ENCODE results near the gene ZNF777.

Gene ZNF777

DNA sequence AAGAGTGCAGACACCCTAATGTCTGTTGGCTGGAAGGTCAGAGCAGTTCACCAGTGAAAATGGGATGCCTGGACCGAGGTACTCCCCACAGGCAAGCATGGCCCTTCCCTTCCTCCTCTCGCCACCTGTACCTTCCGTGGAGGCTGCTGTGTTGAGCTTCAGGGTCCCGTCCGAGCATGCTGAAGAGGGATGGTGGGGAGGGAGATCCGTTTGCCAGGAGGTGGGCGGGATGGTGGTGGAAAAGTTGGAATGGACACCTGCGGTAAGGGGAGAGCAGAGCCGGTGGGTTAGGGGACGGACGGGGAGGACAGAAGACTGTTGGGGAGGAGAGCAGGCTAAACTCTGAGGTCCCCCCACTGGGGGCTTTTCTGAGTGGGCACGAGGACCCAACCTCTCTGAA, 15.9 kb upstream of the ZNF777 start:
- DNase-seq (ENCODE audit: low spot score): no peak

DNA sequence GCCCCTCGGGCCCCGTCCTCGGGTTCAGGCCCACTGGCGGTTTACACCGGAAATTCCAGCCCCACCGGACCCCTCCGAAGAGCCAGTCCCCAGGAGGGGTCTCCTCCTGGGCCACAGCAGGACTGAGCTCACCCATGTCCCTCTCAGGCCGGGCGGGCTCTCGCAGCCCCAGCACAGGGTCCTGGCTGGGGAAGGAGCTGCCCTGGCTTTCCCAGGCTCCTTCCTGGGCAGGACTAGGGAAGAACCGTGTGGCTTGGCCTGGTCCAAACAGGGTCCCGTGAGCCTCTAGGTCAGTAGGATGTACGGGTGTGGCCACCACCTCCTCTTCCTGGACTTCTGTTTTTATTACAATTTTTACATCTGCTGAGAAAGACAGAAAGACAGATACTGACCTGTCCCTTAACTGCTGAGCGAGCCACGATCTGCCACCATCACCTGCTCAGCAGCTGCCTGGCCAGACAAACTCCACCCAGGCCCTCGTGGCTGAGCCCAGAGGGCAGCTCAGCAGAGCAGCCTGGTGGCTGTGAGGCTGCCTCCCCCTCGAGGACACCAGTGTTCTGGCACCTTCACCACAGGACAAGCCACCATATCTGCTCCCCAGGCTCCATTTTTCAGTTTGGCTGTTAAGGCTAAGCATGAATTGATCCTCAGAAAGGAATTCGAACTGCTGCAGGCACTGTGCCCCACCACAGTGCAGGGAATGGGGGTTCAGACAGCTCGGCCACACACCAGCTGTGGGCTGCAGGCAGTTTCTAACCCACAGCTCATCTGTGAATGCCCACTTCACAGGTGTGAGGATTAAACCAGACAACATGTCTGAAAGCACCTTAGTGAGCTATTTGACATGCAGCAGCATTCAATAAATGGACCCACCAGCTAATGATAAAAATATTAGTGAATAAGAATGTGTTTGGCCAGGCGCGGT, 14.5 kb upstream of the ZNF777 start:
- no peak for DNase-seq (ENCODE audit: low spot score)

DNA sequence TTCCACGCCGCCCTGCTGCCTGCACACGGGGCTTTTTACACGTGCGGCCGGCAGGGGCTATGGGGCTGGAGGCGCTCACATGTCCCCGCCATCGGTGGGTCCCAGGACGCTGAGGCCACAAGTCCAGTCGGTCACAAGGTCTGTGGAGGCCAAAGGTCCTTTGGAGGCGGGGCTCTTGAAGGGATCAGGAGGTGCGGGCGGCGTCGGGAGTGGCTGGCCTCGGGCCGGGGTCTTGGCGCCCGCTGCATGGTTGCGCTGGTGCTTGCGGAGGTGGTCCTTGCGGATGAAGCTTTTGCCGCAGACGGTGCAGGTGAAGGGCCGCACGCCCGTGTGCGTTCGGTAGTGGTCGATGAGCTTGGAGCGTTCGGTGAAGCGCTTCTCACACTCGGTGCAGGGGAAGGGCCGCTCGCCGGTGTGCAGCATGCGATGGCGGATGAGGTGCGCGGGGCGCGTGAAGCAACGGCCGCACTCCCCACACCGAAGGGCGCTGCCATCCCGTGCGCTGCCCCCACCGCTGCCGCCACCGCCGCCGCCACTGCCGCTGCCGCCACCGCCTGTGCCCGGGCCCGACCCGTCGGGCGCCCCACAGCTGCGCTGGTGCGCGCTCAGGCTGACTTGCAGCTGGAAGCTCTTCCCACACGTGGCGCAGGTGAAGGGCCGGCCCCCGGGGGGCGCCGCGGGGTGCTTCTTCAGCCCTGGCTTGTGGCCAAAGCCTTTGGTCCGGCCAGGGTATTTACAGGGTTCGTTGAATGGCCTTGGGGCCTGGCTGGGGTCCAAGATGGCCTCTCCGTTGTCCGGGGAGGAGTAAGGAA, 13.7 kb upstream of the ZNF777 start:
- no peak for DNase-seq (ENCODE audit: low spot score)

DNA sequence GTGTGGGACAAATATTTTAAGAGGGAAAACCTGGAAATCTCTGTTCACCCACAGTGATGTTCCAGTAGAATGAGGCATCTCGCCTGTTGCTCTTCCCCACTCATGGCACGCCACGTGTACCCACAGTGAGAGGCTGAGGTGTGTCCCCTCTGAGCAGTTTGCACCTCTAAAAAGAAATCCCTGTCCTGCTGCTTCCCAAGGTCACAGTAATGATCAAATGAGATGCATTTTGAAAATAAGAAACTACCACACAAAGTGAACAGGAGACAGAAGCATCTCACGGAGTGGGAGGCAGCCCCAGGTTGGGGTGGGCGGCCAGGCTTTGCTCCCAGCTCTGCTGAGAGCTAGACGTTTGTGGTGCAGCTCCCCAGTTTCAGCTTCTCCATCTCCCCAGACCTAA, 12.4 kb upstream of the ZNF777 start:
- DNase-seq (ENCODE audit: low spot score): peak; percentile 55

DNA sequence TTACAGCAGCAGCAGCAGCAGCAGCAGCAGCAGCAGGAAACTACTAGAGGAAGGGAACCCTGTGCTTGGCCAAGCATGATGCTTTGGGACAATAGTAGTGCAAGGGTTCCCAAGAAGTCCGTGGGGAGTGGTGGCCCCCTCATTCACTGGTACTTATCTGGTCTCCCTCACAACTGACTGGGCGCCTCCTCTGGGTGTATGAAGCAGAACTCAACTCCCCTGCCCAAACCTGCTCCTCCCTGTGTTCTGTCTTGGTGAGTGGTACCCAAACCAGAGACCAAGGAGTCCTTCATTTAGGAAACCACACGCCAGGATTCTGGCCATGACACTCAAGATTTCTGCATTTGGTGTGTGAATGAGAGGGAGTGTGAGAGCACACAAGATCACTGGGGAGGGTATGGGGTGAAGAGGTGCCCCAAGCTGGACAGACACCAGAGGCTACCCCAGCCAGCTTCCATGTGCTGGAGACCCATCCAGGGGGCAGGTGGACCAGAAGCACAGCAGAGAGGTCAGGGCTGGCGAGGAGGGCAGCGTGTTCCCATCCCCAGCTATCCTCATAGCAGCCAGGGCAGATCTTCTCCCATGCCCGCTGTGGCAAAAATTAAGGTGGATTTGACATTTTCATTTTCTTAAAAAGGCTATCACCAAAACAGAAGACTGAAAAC, 10.6 kb upstream of the ZNF777 start:
- no peak for DNase-seq (ENCODE audit: low spot score)

DNA sequence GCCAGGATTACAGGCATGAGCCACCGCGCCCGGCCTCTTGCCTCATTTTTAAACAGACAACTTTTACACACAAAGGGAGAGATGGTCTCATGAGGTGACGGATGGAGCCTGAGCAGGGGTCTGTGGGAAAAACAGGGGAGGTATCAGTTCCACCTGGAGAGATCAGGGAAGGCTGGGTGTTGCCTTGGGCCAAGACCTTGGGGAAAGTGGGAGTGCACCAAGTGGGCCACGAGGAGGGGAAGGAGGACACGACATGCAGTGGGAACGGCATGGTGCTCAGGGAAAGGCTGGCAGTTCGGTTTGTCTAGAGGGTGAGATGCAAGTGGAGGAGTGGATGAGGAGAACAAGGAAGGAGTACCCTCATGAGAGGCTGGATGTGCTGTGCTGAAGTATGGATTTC, 8.9 kb upstream of the ZNF777 start:
- DNase-seq (ENCODE audit: low spot score): no peak

DNA sequence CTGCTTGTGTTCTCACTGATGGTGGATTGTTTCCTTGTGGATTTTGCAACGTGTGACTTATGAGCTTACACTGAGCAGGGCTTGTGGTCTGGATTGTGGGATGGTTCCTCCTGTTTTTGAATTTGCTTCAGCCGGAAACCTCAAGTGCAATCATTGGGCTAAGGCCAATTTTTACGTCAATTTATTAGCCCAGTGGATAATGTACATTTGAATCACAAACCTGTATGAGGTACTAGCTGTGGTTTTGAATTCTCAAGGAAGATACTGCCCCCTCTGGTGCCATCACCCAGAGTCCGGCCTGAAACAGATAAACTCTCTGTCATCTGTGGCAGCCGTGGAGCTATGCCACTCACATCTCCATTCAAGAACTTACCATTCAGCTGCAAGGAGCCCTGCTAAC, 7.3 kb upstream of the ZNF777 start:
- DNase-seq (ENCODE audit: low spot score): no peak

DNA sequence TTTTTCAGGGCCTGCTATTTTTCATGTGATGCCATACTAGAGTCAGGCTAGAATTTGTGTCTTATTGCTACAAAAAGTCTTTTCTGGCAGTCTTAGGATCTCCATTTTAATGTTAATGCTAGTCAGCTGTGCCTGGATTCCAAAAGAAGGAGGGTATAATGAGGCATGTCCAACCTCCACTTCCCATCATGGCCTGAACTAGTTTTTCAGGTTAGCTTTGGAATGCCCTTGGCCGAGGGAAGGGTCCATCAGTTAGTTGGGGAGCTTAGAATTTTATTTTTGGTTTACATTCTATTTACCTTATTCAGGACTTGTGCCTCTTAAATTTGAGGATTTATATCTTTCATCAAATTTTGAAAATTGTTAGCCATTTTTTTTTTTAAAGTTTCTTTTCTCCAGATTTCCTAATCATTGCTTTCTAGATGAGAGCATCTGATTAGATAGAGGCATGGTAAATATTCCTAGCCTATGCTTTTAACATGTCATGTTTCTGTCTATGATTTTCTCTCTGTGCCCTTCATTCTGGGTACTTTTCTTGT, 6.5 kb upstream of the ZNF777 start:
- no peak for DNase-seq (ENCODE audit: low spot score)

DNA sequence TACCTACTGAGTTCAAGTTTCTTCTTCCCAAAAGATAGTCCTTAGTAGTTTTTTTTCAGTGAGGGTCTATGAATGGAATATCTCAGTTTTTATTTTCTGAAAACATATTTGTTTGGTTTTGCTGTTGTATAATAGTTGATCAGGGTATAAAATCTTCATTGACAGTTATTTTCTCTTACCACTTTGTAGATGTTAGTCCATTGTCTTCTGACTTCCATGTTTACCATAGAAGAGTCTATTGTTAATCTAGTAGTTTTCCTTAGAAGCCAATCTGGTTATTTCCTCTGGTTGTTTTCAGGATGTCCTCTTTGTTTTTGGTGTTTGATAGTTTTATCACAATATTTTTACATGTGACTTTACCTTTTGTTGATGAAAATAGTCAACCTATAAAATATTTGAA, 5.5 kb upstream of the ZNF777 start:
- DNase-seq (ENCODE audit: low spot score): no peak

DNA sequence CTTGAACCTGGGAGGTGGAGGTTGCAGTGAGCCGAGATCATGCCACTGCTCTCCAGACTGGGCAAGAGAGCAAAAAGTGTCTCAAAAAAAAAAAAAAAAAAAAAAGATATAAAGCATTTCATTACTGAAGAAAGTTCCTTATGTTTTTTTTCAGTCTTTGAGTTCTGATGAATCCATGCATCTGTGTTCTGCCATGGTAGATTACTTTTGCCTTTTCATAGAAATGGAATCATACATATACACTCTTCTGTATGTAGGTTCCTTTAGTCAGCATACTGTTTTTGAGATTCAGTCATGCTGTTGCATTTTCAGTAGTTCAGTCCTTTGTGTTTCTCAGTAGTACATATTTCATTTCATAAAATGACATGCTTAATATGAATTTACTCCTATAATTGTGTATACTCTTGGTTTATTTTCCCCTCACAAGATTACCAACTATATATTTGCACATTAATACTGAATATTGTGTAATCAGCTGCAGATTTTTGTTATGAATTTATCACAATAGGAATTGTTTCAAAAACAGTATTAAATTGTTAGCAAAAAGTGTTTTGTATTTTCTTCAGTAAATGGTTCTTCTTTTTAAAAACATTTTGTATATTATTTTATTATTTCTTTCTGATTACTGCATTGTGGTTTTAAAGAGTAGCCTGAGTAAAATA, 2.8 kb upstream of the ZNF777 start:
- no peak for DNase-seq (ENCODE audit: low spot score)

DNA sequence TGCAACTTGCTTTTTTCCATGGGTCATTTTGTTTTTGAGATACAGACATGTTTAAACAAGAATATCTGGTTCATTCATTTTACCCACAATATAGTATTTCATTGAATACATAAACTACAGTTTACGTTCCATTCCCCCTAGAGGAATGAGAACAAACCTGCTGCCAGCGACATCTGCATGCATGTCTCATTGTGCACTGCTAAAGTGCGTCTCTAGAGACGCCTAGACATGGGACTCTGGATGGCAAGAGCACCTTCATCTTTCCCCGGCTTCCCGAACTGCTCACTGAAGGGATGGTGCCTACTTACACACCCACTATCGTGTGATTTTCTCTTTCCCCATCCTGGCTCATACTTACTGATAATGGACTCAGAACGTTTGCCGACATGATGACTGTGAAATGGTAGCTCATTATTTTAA, 1.2 kb upstream of the ZNF777 start:
- DNase-seq (ENCODE audit: low spot score): no peak

DNA sequence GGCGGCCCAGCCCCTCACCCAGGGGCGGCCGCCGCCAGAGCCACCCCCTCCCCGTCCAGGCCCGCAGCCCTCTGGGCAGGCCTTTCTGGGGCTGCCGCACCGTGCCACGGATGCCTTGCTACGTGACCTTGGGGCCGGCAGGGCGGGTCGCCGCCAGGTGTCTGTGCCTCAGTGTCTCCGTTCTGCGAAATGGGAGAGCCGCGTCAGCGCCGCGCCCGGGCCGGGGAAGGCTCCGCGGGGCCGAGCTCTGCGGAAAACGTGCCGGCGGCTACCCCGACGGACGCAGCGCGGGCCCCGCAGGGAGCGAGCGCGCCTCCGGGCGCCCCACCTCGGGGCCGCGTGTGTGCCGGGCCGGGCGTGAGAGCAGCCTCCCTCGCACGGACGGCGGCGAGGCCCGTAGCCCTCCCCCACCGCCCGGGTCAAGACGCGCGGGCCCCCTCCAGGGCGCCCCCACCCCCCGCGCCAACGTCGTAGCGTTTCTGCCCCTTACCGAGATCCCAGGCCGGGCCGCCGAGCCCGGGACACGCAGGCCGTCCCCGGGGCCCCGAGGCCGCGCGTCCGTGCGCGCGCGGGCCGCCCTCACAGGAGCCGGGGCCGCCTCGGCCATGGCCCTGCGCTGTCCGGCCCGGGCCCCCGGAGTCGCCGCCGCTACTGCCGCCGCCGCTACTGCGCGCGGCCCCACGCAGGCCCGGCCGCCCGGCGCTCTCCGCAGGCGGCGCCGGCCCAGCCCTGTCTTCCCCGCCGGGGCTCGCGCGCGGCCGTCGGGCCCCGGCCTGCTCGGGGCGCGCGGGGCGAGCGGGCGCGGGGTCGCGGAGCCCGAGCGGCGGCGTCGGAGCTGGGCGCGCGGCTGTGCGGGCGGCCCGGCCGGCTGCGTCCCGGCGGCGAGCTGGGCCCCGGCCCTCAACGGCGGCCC, 1.1 kb downstream of the ZNF777 start:
- DNase-seq (ENCODE audit: low spot score): no peak

DNA sequence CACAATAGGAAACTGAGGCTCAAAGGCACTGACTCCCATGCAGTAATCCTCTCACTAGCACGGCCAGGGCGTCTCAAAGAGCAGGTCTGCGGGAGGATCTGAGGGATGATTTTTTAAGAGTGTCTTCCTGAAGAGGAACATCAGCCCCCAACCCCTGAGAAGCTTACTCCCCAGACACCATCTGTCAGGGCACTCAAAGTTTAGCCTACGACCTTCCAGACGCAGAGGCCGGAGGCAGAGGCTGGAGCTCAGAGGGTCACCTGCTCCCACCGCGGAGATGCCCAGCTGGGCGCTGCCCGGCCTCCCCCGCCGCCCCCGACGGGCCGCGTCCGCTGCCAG, 1.7 kb downstream of the ZNF777 start:
- no peak for DNase-seq (ENCODE audit: low spot score)

DNA sequence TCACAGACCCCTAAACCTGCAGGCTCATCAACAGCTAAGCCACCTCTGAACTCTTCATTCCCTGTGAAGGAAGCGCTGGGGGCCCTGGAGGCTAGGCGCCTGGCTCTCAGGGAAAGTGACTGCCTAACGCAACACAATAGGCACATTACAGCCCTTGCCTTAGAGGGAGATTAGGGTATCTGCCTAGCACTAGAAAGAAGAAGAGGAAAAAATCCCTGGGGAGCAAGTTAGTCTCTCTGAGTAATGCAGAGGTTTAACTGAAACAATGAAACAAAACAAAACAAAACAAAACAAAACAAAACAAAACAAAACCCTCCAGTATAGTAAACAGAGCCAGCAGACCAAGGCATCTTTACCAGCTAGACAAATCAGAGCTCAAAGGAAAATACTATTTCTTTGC, 2.6 kb downstream of the ZNF777 start:
- DNase-seq (ENCODE audit: low spot score): no peak

DNA sequence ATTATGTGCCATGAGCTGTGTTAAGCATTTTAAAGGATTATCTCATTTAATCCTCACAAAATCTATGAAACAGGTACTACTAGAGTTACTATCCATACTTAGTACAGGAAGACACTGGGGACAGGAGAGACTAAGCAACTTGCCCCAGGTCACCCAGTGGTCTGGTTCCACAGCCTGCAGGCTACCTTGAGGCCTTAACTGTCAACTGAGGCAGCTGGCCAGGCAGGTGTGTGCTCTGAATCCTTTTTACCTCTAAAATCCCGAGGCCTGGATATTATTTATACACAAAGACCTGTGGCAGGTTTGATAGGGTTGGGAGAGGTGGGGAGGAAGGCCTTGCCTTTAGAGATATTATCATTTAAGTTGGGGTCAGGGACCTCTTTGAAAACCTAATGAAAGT, 3.1 kb downstream of the ZNF777 start:
- no peak for DNase-seq (ENCODE audit: low spot score)

DNA sequence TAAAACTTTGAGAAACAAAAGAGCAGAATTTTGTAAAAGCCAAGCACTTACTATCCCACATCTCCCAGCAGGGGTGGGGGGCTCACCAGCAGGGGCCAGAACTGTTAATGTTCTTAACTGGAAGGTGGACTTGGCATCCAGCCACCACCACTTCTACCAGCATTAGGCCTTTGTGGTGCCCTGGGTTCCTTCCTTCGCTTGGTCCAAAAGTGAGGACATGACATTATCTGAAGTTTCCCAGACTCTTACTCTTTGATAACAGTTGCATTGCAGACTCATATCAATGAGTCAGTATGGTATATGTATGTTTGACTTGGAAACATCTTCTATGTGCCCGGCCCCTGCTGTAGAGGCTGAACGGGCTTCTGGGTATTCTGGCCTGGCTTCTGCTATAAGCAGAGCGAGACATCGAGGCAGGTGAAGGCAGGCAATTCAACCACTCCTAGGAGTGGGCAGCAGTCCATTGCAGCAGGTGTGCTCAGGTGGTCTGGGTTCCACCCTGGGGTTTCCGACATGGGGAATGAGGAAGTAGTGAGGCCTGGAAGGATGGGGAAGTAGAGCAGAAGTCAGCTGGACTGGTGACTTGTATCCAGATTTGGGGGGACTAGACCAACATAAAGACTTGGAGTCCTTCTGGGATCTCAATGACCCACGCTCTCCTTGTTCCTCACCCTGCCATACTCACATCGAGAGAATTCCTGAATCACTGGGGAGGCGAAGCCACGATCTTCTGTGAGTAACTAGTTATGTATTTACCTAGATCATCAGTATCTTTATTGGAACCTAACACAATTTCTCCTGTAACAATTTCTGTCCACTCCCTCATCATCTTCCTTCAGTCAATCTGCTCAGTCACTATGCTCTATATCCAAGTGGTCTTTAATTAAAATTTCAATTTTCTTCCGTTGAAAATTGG, 4.1 kb downstream of the ZNF777 start:
- DNase-seq (ENCODE audit: low spot score): no peak

DNA sequence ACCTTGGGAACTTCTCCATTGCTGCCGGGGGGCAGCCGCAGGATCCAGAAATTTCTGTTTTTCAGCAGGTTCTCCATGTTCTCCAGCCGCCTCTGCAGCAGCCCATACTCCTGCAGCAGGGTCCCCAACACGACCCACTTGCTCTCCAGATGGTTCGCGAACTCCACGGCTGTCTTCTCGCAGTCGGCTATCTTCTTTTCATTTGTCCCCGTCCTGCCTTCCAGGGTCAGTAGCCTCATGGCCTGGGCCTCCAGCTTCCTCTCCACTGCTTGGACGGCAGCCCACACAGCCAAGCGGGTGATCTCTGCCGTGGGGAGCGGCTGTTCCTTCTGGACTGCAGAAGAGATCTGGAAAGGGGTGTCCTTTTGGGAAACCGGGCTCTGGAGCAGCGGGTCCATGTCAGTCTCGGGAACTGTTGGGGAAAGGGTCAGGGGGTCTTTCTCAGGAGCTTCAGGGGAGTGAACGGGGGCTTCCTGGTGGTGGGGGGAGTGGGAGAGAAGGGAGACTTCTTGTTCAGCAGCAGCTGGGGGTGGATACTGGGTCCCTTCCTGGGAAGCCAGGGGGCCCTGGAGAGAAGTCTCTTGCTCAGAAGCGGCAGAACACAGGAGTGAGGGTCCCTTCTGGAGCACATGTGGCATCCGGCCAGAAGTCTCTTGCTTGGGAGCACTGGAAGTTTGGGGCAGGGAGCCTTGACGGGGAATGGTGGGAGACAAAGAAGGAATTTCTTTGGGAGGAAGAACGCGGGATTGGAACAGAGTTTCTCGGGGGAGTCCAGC, 5.5 kb downstream of the ZNF777 start:
- DNase-seq (ENCODE audit: low spot score): no peak

DNA sequence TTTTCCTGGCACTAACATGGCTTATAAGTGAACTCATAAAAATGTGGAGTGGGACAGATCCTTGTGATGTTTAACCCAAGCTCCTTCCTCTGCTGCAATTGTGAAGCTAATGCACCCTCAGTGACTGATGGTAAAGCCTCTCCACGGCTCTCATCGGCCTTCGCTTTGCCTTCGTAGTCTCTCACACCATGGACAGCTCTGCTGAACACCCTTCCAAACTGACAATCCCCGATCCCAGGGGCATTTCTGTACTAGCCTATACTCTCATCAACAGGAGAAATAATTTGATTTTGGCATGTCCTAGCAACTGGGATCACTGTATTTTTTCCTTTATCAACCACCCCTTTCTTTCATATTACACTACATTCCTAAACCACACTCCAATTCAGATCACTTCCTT, 6.1 kb downstream of the ZNF777 start:
- no peak for DNase-seq (ENCODE audit: low spot score)

DNA sequence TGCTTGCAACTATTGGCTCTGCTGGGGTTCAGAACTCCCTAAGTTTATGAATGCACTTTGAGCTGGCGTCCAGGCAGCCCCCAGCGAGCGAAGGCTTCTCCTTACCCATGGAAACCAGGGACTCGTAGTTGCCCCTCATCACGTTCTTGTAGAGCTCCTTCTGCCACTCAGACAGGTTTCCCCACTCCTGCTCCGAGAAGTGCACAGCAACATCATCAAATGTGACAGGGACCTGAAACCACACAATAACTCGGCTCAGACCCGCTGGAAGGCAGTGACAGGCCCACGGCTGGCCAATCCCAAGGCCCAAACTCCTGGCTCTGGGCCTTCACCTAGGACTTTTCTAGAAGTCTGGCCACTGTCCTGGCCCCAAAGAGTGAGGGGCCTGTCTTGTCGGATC, 6.9 kb downstream of the ZNF777 start:
- DNase-seq (ENCODE audit: low spot score): no peak
